ENCODE results near the gene PRKX.
"Not testable (repeated sequence)": the region's sequence is repeated elsewhere in the genome, so short reads cannot be mapped to it uniquely, and the experiment has no call there.

The PRKX gene

GRCh38 chrX:3639858-3640631 lies 73.4 kb downstream of the PRKX start:
- not testable (repeated sequence) for DNase-seq

GRCh38 chrX:3639236-3639635 lies 74.2 kb downstream of the PRKX start:
- no peak for DNase-seq

- peak; percentile 29 for DNase-seq
Measured at GRCh38 chrX:3638280-3638873, 75.1 kb downstream of the PRKX start.

- DNase-seq = no peak
Measured at GRCh38 chrX:3636803-3637202, 76.6 kb downstream of the PRKX start.

GRCh38 chrX:3631196-3631595 lies 82.3 kb downstream of the PRKX start:
- DNase-seq = no peak

- no peak for DNase-seq
Measured at GRCh38 chrX:3627594-3627993, 85.9 kb downstream of the PRKX start.

- DNase-seq = no peak
Measured at GRCh38 chrX:3621414-3621813, 92.0 kb downstream of the PRKX start.

GRCh38 chrX:3611744-3612143 lies 101.7 kb downstream of the PRKX start:
- DNase-seq = not testable (repeated sequence)

- no peak for DNase-seq
Measured at GRCh38 chrX:3609810-3610209, 103.6 kb downstream of the PRKX start.

- no peak for DNase-seq
Measured at GRCh38 chrX:3603026-3603661, 110.3 kb downstream of the PRKX start.

GRCh38 chrX:3599802-3600430 lies 113.5 kb downstream of the PRKX start:
- no peak for DNase-seq

- no peak for DNase-seq
Measured at GRCh38 chrX:3598709-3599108, 114.7 kb downstream of the PRKX start.

- no peak for DNase-seq
Measured at GRCh38 chrX:3598046-3598605, 115.3 kb downstream of the PRKX start.

- no peak for DNase-seq
Measured at GRCh38 chrX:3592184-3592583, 121.3 kb downstream of the PRKX start.

- no peak for DNase-seq
Measured at GRCh38 chrX:3589474-3589873, 124.0 kb downstream of the PRKX start.

GRCh38 chrX:3585719-3586118 lies 127.7 kb downstream of the PRKX start:
- no peak for DNase-seq

- no peak for DNase-seq
Measured at GRCh38 chrX:3584415-3584996, 128.9 kb downstream of the PRKX start.

GRCh38 chrX:3582451-3582850 lies 131.0 kb downstream of the PRKX start:
- DNase-seq = no peak

GRCh38 chrX:3581609-3582108 lies 131.8 kb downstream of the PRKX start:
- DNase-seq = no peak

- DNase-seq = no peak
Measured at GRCh38 chrX:3577551-3577950, 135.9 kb downstream of the PRKX start.

- DNase-seq = no peak
Measured at GRCh38 chrX:3576886-3577501, 136.5 kb downstream of the PRKX start.

- no peak for DNase-seq
Measured at GRCh38 chrX:3567686-3568085, 145.8 kb downstream of the PRKX start.
